ENCODE data around the gene SEC14L3.

Gene SEC14L3

GRCh38 chr22:30441088-30441487 lies 30.7 kb downstream of the SEC14L3 start:
- DNase-seq, result no peak

GRCh38 chr22:30439836-30440235 lies 32.0 kb downstream of the SEC14L3 start:
- no peak for DNase-seq

- no peak for DNase-seq
Observed at GRCh38 chr22:30439226-30439625, 32.6 kb downstream of the SEC14L3 start.

- DNase-seq, result no peak
Observed at GRCh38 chr22:30438559-30438958, 33.3 kb downstream of the SEC14L3 start.

GRCh38 chr22:30436196-30436595 lies 35.6 kb downstream of the SEC14L3 start:
- DNase-seq, result no peak

GRCh38 chr22:30435674-30436126 lies 36.1 kb downstream of the SEC14L3 start:
- peak; percentile 24 to 48 for DNase-seq

- no peak for DNase-seq
Observed at GRCh38 chr22:30434843-30435242, 37.0 kb downstream of the SEC14L3 start.

- no peak for DNase-seq
Observed at GRCh38 chr22:30433773-30434172, 38.0 kb downstream of the SEC14L3 start.

GRCh38 chr22:30433227-30433626 lies 38.6 kb downstream of the SEC14L3 start:
- no peak for DNase-seq

GRCh38 chr22:30432520-30432919 lies 39.3 kb downstream of the SEC14L3 start:
- DNase-seq, result no peak

GRCh38 chr22:30432096-30432495 lies 39.7 kb downstream of the SEC14L3 start:
- DNase-seq, result no peak

GRCh38 chr22:30430933-30431332 lies 40.9 kb downstream of the SEC14L3 start:
- DNase-seq, result no peak

- DNase-seq, result no peak
Observed at GRCh38 chr22:30429887-30430286, 41.9 kb downstream of the SEC14L3 start.

GRCh38 chr22:30427871-30428270 lies 43.9 kb downstream of the SEC14L3 start:
- no peak for DNase-seq

GRCh38 chr22:30426388-30427353 lies 45.1 kb downstream of the SEC14L3 start:
- peak; percentile 73 to 85 for DNase-seq

GRCh38 chr22:30425616-30426387 lies 46.0 kb downstream of the SEC14L3 start, which contains the start of gene MTFP1:
Gene MTFP1 (plus strand): TSS chr22:30425768. CDS start chr22:30425880, 112 bp downstream.
- peak; percentile 79 to 80 for DNase-seq

- no peak for DNase-seq
Observed at GRCh38 chr22:30425327-30425615, 46.5 kb downstream of the SEC14L3 start.

GRCh38 chr22:30424534-30425326 lies 47.1 kb downstream of the SEC14L3 start:
- peak; percentile 40 to 60 for DNase-seq

- peak; percentile 99 to 100 for DNase-seq
Observed at GRCh38 chr22:30423959-30424533, 47.8 kb downstream of the SEC14L3 start.

GRCh38 chr22:30423301-30423958 lies 48.4 kb downstream of the SEC14L3 start:
- DNase-seq, result no peak

GRCh38 chr22:30422481-30423300 lies 49.1 kb downstream of the SEC14L3 start:
- peak; percentile 22 to 24 for DNase-seq

All from Kasumi-1 (cell line).